ENCODE measurements around the gene SPATA18. TPM values are rescaled to one million over a fixed set of nuclear protein-coding genes. Genes with fewer than 3 reads are reported as not detected.
A peak's percentile ranks its signal among the peaks of the same experiment; 100 is the strongest.

The SPATA18 gene
- total RNA-seq (10 to 100 TPM in 1 of 2 donors, 1 to 10 TPM in 1; 4.7 to 12.5 TPM), polyA plus RNA-seq (1 to 10 TPM; 6.4 to 7.3 TPM)
- long read RNA-seq, donor 1, partial matches to known transcripts, result 0 of 2 reads
- long read RNA-seq, donor 1, other reads (novel, unspliced or antisense), result 2 of 2 reads
- long read RNA-seq, donor 2, partial matches to known transcripts, result 2 of 6 reads
- long read RNA-seq, donor 2, other reads (novel, unspliced or antisense), result 3 of 6 reads

GRCh38 chr4:52051213-52051614 lies at the start of gene SPATA18:
SPATA18 (plus strand) TSS chr4:52051304; CDS start chr4:52051705, 401 bp downstream.
- intact Hi-C loops (cut with DNase I), result loop anchor here in 1 of 2 donors (10.0 kb wide), 1 partner anchor 144 kb away; no protein-coding TSS in a partner anchor
- peak within 1 kb of the TSS; percentile 31 to 60 for H3K27ac ChIP-seq (ENCODE audit: low read depth in 1 of 2, low read length in 2 of 2)
- peaks cover 0 to 1% of the 10 kb centered on the region in 2 donors for H3K36me3 ChIP-seq (ENCODE audit: control insufficient read depth in 1 of 2, insufficient read depth in 2 of 2, low read length in 1 of 2)
- ATAC-seq (ENCODE audit: low FRiP score), result peak; percentile 81
- H3K27me3 ChIP-seq (ENCODE audit: control insufficient read depth in 1 of 2, insufficient read depth in 2 of 2, low read length in 1 of 2), result no peaks in the 10 kb centered on the region
- 0 to 1% methylated on average over 36 to 44 of the region's 44 CpGs for WGBS, 2 donors
- DNase-seq, result peak; percentile 52 to 81
- peak within 1 kb of the TSS; percentile 57 to 71 for H3K4me3 ChIP-seq (ENCODE audit: low read length in 2 of 2)
- no peaks in the 10 kb centered on the region for H3K9me3 ChIP-seq (ENCODE audit: control insufficient read depth, low read length)
- no peaks in the 10 kb centered on the region for H3K4me1 ChIP-seq (ENCODE audit: control insufficient read depth in 1 of 2, insufficient read depth in 2 of 2, low read length in 2 of 2)

GRCh38 chr4:52001616-52002015 lies 49.5 kb upstream of the SPATA18 start:
- intact Hi-C loops (cut with DNase I), result no loop called here
- H3K4me1 ChIP-seq (ENCODE audit: control insufficient read depth in 1 of 2, insufficient read depth in 2 of 2, low read length in 2 of 2), result no peaks in the 10 kb centered on the region
- no peaks in the 10 kb centered on the region for H3K27me3 ChIP-seq (ENCODE audit: control insufficient read depth in 1 of 2, insufficient read depth in 2 of 2, low read length in 1 of 2)
- WGBS, 2 donors, result 65 to 68% methylated on average over 2 of the region's 2 CpGs
- peaks cover under 1% of the 10 kb centered on the region for H3K9me3 ChIP-seq (ENCODE audit: control insufficient read depth, low read length)
- DNase-seq (no peak), ATAC-seq (ENCODE audit: low FRiP score) (no peak)
- no peak overlapping the region for H3K4me3 ChIP-seq (ENCODE audit: low read length in 2 of 2)
- no peaks in the 10 kb centered on the region for H3K36me3 ChIP-seq (ENCODE audit: control insufficient read depth in 1 of 2, insufficient read depth in 2 of 2, low read length in 1 of 2)
- H3K27ac ChIP-seq (ENCODE audit: low read depth in 1 of 2, low read length in 2 of 2), result no peak overlapping the region

- ATAC-seq (ENCODE audit: low FRiP score) (no peak), DNase-seq (no peak)
- no peak overlapping the region for H3K4me3 ChIP-seq (ENCODE audit: low read length in 2 of 2)
- no peaks in the 10 kb centered on the region for H3K36me3 ChIP-seq (ENCODE audit: control insufficient read depth in 1 of 2, insufficient read depth in 2 of 2, low read length in 1 of 2)
- H3K9me3 ChIP-seq (ENCODE audit: control insufficient read depth, low read length), result no peaks in the 10 kb centered on the region
- H3K27ac ChIP-seq (ENCODE audit: low read depth in 1 of 2, low read length in 2 of 2), result no peak overlapping the region
- intact Hi-C loops (cut with DNase I), result no loop called here
- no peaks in the 10 kb centered on the region for H3K27me3 ChIP-seq (ENCODE audit: control insufficient read depth in 1 of 2, insufficient read depth in 2 of 2, low read length in 1 of 2)
- no peaks in the 10 kb centered on the region for H3K4me1 ChIP-seq (ENCODE audit: control insufficient read depth in 1 of 2, insufficient read depth in 2 of 2, low read length in 2 of 2)
Measured at GRCh38 chr4:52004414-52004813, 46.7 kb upstream of the SPATA18 start.

GRCh38 chr4:52005604-52006273 lies 45.4 kb upstream of the SPATA18 start:
- 96 to 100% methylated on average over 1 of the region's 2 CpGs for WGBS, 2 donors
- Histone ChIP-seq H3K4me3 (ENCODE audit: low read length in 2 of 2) (no peak overlapping the region), H3K9me3 (ENCODE audit: control insufficient read depth, low read length) (no peaks in the 10 kb centered on the region), H3K36me3 (ENCODE audit: control insufficient read depth in 1 of 2, insufficient read depth in 2 of 2, low read length in 1 of 2) (no peaks in the 10 kb centered on the region), H3K27ac (ENCODE audit: low read depth in 1 of 2, low read length in 2 of 2) (no peak overlapping the region), H3K27me3 (ENCODE audit: control insufficient read depth in 1 of 2, insufficient read depth in 2 of 2, low read length in 1 of 2) (no peaks in the 10 kb centered on the region), H3K4me1 (ENCODE audit: control insufficient read depth in 1 of 2, insufficient read depth in 2 of 2, low read length in 2 of 2) (no peaks in the 10 kb centered on the region)
- intact Hi-C loops (cut with DNase I), result no loop called here
- DNase-seq, result no peak
- ATAC-seq (ENCODE audit: low FRiP score), result no peak

- DNase-seq (no peak), ATAC-seq (ENCODE audit: low FRiP score) (no peak)
- H3K27me3 ChIP-seq (ENCODE audit: control insufficient read depth in 1 of 2, insufficient read depth in 2 of 2, low read length in 1 of 2), result no peaks in the 10 kb centered on the region
- no peak overlapping the region for H3K4me3 ChIP-seq (ENCODE audit: low read length in 2 of 2)
- H3K4me1 ChIP-seq (ENCODE audit: control insufficient read depth in 1 of 2, insufficient read depth in 2 of 2, low read length in 2 of 2), result no peaks in the 10 kb centered on the region
- no peaks in the 10 kb centered on the region for H3K9me3 ChIP-seq (ENCODE audit: control insufficient read depth, low read length)
- WGBS, 2 donors, result 94 to 97% methylated on average over 4 of the region's 4 CpGs
- intact Hi-C loops (cut with DNase I), result no loop called here
- no peak overlapping the region for H3K27ac ChIP-seq (ENCODE audit: low read depth in 1 of 2, low read length in 2 of 2)
- no peaks in the 10 kb centered on the region for H3K36me3 ChIP-seq (ENCODE audit: control insufficient read depth in 1 of 2, insufficient read depth in 2 of 2, low read length in 1 of 2)
Measured at GRCh38 chr4:52006887-52007286, 44.2 kb upstream of the SPATA18 start.

- Histone ChIP-seq H3K4me1 (ENCODE audit: control insufficient read depth in 1 of 2, insufficient read depth in 2 of 2, low read length in 2 of 2) (no peaks in the 10 kb centered on the region), H3K9me3 (ENCODE audit: control insufficient read depth, low read length) (no peaks in the 10 kb centered on the region), H3K27me3 (ENCODE audit: control insufficient read depth in 1 of 2, insufficient read depth in 2 of 2, low read length in 1 of 2) (no peaks in the 10 kb centered on the region), H3K27ac (ENCODE audit: low read depth in 1 of 2, low read length in 2 of 2) (no peak overlapping the region), H3K4me3 (ENCODE audit: low read length in 2 of 2) (no peak overlapping the region), H3K36me3 (ENCODE audit: control insufficient read depth in 1 of 2, insufficient read depth in 2 of 2, low read length in 1 of 2) (peaks cover 0 to 1% of the 10 kb centered on the region in 2 donors)
- WGBS, 2 donors, result 96 to 97% methylated on average over 2 of the region's 2 CpGs
- intact Hi-C loops (cut with DNase I), result no loop called here
- DNase-seq (no peak), ATAC-seq (ENCODE audit: low FRiP score) (no peak)
Measured at GRCh38 chr4:52010986-52011385, 40.1 kb upstream of the SPATA18 start.

- WGBS, 2 donors, result 94 to 97% methylated on average over 1 of the region's 1 CpG
- DNase-seq (no peak), ATAC-seq (ENCODE audit: low FRiP score) (no peak)
- Histone ChIP-seq H3K27ac (ENCODE audit: low read depth in 1 of 2, low read length in 2 of 2) (no peak overlapping the region), H3K4me1 (ENCODE audit: control insufficient read depth in 1 of 2, insufficient read depth in 2 of 2, low read length in 2 of 2) (no peaks in the 10 kb centered on the region), H3K4me3 (ENCODE audit: low read length in 2 of 2) (no peak overlapping the region), H3K36me3 (ENCODE audit: control insufficient read depth in 1 of 2, insufficient read depth in 2 of 2, low read length in 1 of 2) (peaks cover 0 to 1% of the 10 kb centered on the region in 2 donors), H3K9me3 (ENCODE audit: control insufficient read depth, low read length) (no peaks in the 10 kb centered on the region), H3K27me3 (ENCODE audit: control insufficient read depth in 1 of 2, insufficient read depth in 2 of 2, low read length in 1 of 2) (no peaks in the 10 kb centered on the region)
- intact Hi-C loops (cut with DNase I), result no loop called here
Measured at GRCh38 chr4:52012651-52013050, 38.5 kb upstream of the SPATA18 start.

GRCh38 chr4:52014903-52015302 lies 36.2 kb upstream of the SPATA18 start:
- peaks cover 0 to 1% of the 10 kb centered on the region in 2 donors for H3K36me3 ChIP-seq (ENCODE audit: control insufficient read depth in 1 of 2, insufficient read depth in 2 of 2, low read length in 1 of 2)
- H3K27ac ChIP-seq (ENCODE audit: low read depth in 1 of 2, low read length in 2 of 2), result no peak overlapping the region
- no peaks in the 10 kb centered on the region for H3K9me3 ChIP-seq (ENCODE audit: control insufficient read depth, low read length)
- no peak for DNase-seq
- H3K4me3 ChIP-seq (ENCODE audit: low read length in 2 of 2), result no peak overlapping the region
- intact Hi-C loops (cut with DNase I), result loop anchor here in 1 of 2 donors (5.0 kb wide), 1 partner anchor 118 kb away; no protein-coding TSS in a partner anchor
- WGBS, 2 donors, result 46 to 52% methylated on average over 1 of the region's 1 CpG
- no peaks in the 10 kb centered on the region for H3K27me3 ChIP-seq (ENCODE audit: control insufficient read depth in 1 of 2, insufficient read depth in 2 of 2, low read length in 1 of 2)
- H3K4me1 ChIP-seq (ENCODE audit: control insufficient read depth in 1 of 2, insufficient read depth in 2 of 2, low read length in 2 of 2), result no peaks in the 10 kb centered on the region
- no peak for ATAC-seq (ENCODE audit: low FRiP score)

GRCh38 chr4:52015366-52015765 lies 35.7 kb upstream of the SPATA18 start:
- H3K27me3 ChIP-seq (ENCODE audit: control insufficient read depth in 1 of 2, insufficient read depth in 2 of 2, low read length in 1 of 2), result no peaks in the 10 kb centered on the region
- no peaks in the 10 kb centered on the region for H3K9me3 ChIP-seq (ENCODE audit: control insufficient read depth, low read length)
- no peak for DNase-seq
- H3K27ac ChIP-seq (ENCODE audit: low read depth in 1 of 2, low read length in 2 of 2), result no peak overlapping the region
- intact Hi-C loops (cut with DNase I), result loop anchor here in 1 of 2 donors (5.0 kb wide), 1 partner anchor 118 kb away; no protein-coding TSS in a partner anchor
- H3K36me3 ChIP-seq (ENCODE audit: control insufficient read depth in 1 of 2, insufficient read depth in 2 of 2, low read length in 1 of 2), result peaks cover 0 to 3% of the 10 kb centered on the region in 2 donors
- no peak overlapping the region for H3K4me3 ChIP-seq (ENCODE audit: low read length in 2 of 2)
- ATAC-seq (ENCODE audit: low FRiP score), result no peak
- WGBS, 2 donors, result 69 to 72% methylated on average over 7 of the region's 7 CpGs
- no peaks in the 10 kb centered on the region for H3K4me1 ChIP-seq (ENCODE audit: control insufficient read depth in 1 of 2, insufficient read depth in 2 of 2, low read length in 2 of 2)

Data from aorta (tissue), 5 donors.